Keratinocyte (primary cell): ENCODE measurements around the gene DLGAP1.

ENCODE experiments used
- EZH2 ChIP-seq: IDR thresholded peaks from one replicate; pipeline ENCODE4 v1.6.1; 2012; ENCODE audit warnings: inconsistent platforms, mild to moderate bottlenecking, low read length, moderate library complexity
- TF ChIP-seq, protein P1 (sequence below), 3 experiments: IDR thresholded peaks in 1 of 3; conservative IDR thresholded peaks in 1 of 3; optimal IDR thresholded peaks in 1 of 3; 2 replicates in 2 of 3; 3 replicates in 1 of 3; pipeline versions ENCODE3 to v1.5.1; 2011; ENCODE audit warnings: low read length in 3 of 3, mild to moderate bottlenecking in 3 of 3, moderate library complexity in 2 of 3, control low read depth in 1 of 3, inconsistent platforms in 1 of 3; ENCODE audit not compliant: insufficient read depth in 2 of 3; ENCODE audit errors: extremely low read depth in 1 of 3

DNA sequence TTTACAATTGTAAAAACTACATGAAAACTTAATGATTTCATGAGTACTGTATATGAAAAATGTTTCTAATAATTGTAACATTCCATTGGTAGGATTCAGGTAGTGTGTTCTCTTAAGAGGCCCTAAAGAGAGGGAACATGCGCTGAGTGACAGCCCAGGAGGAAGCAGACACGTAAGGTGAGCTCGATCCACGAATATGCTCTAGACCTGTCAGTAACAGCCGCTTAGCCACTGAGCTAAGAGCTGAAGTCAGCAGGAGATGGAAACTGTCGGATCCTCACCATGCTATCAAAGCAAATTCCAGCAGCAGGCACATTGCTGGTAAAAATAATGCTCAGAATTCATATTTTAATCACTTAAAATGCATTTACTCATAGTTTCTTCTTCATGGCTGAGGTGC is 658.7 kb downstream of the DLGAP1 start:
- TF ChIP-seq, protein P1, sequence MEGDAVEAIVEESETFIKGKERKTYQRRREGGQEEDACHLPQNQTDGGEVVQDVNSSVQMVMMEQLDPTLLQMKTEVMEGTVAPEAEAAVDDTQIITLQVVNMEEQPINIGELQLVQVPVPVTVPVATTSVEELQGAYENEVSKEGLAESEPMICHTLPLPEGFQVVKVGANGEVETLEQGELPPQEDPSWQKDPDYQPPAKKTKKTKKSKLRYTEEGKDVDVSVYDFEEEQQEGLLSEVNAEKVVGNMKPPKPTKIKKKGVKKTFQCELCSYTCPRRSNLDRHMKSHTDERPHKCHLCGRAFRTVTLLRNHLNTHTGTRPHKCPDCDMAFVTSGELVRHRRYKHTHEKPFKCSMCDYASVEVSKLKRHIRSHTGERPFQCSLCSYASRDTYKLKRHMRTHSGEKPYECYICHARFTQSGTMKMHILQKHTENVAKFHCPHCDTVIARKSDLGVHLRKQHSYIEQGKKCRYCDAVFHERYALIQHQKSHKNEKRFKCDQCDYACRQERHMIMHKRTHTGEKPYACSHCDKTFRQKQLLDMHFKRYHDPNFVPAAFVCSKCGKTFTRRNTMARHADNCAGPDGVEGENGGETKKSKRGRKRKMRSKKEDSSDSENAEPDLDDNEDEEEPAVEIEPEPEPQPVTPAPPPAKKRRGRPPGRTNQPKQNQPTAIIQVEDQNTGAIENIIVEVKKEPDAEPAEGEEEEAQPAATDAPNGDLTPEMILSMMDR (optimal IDR thresholded peaks at IDR 0.05 in 1 of 3, IDR thresholded peaks at IDR 0.05 in 1 of 3, conservative IDR thresholded peaks at IDR 0.05 in 1 of 3; ENCODE audit: extremely low read depth in 1 of 3, insufficient read depth in 2 of 3, low read length in 3 of 3) = no peak
- TF ChIP-seq EZH2 = no peak
